NCI-H2227 (cell line): ENCODE results near the gene GJB1.
A peak's percentile ranks its signal among the peaks of the same experiment; 100 is the strongest.
"Not testable (repeated sequence)": the region's sequence is repeated elsewhere in the genome, so short reads cannot be mapped to it uniquely, and the experiment has no call there.

Source experiments
- DNase-seq: peaks from one replicate; lab custom pipeline; 2025; ENCODE audit not compliant: unreplicated experiment; lab: John Stamatoyannopoulos, UW

GJB1 gene

DNA sequence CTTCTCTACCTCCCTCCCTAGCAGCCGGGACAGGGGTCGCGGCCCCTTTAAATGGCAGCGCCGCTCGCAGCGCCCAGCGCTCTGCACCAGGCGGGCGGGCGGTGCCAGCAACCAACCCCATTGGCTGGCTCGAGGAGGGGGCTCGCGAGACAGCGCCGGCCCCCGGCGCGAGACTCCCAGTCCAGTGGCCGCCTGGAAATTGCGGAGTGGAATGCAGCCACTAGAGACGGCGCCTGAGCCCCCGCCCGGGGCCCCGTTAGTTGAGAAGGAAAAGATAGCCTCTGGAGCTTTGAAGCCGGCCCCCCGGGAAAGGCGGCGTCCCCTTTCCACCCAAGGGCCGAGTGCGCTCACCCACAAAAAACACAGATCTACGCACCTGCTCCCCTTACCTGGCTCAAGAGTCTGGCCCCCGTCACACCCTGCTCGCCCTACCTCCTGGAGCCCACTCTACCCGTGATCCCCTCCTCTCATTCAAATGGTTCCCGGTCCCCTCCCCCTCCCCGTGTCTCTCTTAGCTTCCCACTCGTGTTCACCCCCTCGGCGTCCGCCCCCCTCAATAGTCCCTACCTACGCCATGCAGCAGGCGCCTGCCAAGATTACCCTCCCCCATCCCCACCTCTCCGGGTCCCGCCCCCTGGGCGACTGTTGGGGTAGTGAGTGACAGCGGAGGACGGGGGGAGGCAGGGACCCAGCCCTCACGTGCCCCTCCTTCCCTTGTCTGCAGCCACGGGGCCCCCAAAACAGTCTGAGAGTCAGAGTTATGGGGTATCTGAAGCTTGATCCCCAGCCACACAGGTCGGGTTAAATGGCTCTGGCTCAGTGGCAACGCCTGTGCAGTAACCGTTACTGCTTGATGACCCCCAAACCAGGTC, 31.3 kb downstream of the GJB1 start, which contains the start of gene ZMYM3:
Gene ZMYM3, minus strand, starts transcription at position 49 of the 872 bp plus-strand sequence. CDS start 885 bp downstream, outside the sequence.
- DNase-seq, result peak; percentile 97

DNA sequence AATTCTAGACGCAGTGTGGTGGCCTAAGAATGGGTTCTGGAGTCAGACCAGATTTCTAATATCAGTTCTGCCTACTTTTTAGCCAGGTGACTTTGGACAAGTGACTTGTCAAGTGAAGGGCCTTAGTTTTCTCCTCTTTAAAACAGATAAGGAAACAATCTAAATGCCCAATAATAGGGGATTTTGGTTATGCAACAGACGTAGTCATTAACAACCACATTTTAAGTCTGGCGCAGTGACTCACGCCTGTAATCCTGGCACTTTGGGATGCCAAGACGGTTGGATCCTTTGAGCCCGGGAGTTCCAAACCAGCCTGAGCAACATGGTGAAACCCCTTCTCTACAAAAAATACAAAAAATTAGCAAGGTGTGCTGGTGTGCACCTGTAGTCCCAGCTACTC, 33.0 kb downstream of the GJB1 start:
- peak; percentile 14 for DNase-seq

DNA sequence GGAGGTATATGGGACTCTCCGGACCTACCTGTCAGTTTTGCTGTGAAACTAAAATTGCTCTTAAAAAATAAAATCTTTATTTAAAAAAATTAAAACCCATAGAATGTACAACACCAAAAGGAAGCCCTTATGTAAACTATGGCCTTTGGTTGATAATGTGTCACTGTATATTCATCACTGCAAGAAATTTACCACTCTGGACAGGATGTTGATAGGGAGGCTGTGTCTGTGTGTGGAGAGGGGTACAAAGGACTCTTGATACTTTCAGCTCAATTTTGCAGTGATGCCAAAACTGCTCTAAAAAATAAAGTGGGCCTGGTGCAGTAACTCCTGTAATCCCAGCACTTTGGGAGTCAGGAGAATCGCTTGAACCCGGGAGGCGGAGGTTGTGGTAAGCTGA, 33.8 kb downstream of the GJB1 start:
- DNase-seq, result no peak

DNA sequence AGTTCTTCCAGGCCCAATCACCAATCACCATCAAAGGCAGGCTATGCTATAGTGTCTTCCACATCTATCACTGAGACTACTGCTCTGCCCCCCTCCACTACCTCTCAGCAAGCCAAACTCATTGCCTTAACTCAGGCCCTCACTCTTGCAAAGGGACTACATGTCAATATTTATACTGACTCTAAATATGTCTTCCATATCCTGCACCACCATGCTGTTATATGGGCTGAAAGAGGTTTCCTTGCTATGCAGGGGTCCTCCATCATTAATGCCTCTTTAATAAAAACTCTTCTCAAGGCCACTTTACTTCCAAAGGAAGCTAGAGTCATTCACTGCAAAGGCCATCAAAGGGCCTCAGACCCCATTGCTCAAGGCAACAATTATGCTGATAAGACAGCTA, 45.6 kb downstream of the GJB1 start:
- not testable (repeated sequence) for DNase-seq

DNA sequence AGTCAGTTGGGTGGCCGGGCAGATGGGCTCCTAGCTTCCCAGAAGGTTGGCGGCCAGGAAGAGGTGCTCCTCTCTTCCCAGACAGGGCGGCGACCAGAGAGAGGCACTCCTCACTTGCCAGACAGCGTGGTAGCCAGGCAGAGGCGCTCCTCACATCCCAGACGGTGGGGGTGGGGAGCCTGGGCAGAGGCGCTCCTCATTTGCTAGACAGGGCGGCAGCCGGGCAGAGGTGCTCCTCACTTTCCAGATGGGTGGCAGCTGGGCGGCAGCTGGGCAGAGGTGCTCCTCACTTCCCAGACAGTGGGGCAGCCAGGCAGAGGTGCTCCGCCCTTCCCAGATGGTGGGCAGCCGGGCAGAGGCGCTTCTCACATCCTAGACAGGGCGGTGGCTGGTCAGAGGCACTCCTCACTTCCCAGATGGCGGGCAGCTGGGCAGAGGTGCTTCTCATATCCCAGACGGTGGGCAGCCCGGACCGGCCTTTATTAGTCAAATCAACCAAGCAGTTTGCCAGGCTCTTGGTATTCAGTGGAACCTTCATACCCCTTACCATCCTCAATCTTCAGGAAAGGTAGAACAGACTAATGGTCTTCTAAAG, 46.9 kb downstream of the GJB1 start:
- no peak for DNase-seq

DNA sequence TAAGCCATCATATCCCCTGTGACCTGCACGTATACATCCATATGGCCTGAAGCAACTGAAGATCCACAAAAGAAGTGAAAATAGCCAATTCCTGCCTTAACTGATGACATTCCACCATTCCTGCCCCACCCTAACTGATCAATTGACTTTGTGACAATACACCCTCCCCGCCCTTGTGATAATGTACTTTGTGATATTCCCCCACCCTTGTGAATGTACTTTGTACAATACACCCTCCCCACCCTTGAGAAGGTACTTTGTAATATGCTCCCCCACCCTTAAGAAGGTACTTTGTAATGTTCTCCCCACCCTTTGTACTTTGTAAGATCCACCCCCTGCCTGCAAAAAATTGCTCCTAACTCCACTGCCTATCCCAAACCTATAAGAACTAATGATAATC, 49.3 kb downstream of the GJB1 start:
- DNase-seq, result not testable (repeated sequence)
